KOPT-K1 (cell line): ENCODE measurements around the gene RPS3.

Source experiments
- H3K27ac ChIP-seq: fragments of 200-600 bp; sonication (generic); 2 replicates; pipeline ENCODE4 v1.5.1; 2016; ENCODE audit warnings: antibody characterized with exemption, mild to moderate bottlenecking, low read depth, low read length; ENCODE audit not compliant: poor library complexity, severe bottlenecking
- H3K36me3 ChIP-seq: fragments of 200-600 bp; sonication (generic); 2 replicates; pipeline ENCODE4 v1.5.1; 2017; ENCODE audit warnings: antibody characterized with exemption, mild to moderate bottlenecking, low read length, moderate library complexity; ENCODE audit not compliant: insufficient read depth
- H3K9me3 ChIP-seq: fragments of 200-600 bp; sonication (generic); 2 replicates; pipeline ENCODE4 v1.5.1; 2017; ENCODE audit warnings: antibody characterized with exemption, low read length, mild to moderate bottlenecking; ENCODE audit not compliant: insufficient read depth, poor library complexity, severe bottlenecking

The RPS3 gene

GRCh38 chr11:75421902-75422247 is 22.6 kb downstream of the RPS3 start:
- Histone ChIP-seq H3K9me3 (no peaks in the 10 kb centered on the region), H3K36me3 (peaks cover 26% of the 10 kb centered on the region), H3K27ac (no peak overlapping the region)

- Histone ChIP-seq H3K27ac (no peak overlapping the region), H3K36me3 (peaks cover 20% of the 10 kb centered on the region; the same call in 1 of the 2 replicates), H3K9me3 (no peaks in the 10 kb centered on the region)
Measured at GRCh38 chr11:75422248-75423231, 23.2 kb downstream of the RPS3 start.

GRCh38 chr11:75423721-75424120 is 24.4 kb downstream of the RPS3 start:
- H3K9me3 ChIP-seq: no peaks in the 10 kb centered on the region

GRCh38 chr11:75424396-75424795 is 25.1 kb downstream of the RPS3 start:
- Histone ChIP-seq H3K36me3 (peaks cover 15% of the 10 kb centered on the region; the same call in 1 of the 2 replicates), H3K9me3 (no peaks in the 10 kb centered on the region), H3K27ac (no peak overlapping the region)

More at GRCh38 chr11:75423721-75424120, 24.4 kb downstream of the RPS3 start:
- no peak overlapping the region for H3K27ac ChIP-seq
- H3K36me3 ChIP-seq: peaks cover 15% of the 10 kb centered on the region; the same call in 1 of the 2 replicates

GRCh38 chr11:75425422-75425821 is 26.1 kb downstream of the RPS3 start:
- Histone ChIP-seq H3K36me3 (peaks cover 15% of the 10 kb centered on the region; the same call in 1 of the 2 replicates), H3K27ac (no peak overlapping the region), H3K9me3 (no peaks in the 10 kb centered on the region)

GRCh38 chr11:75426720-75427086 is 27.4 kb downstream of the RPS3 start:
- Histone ChIP-seq H3K9me3 (no peaks in the 10 kb centered on the region), H3K27ac (no peak overlapping the region), H3K36me3 (peaks cover 15% of the 10 kb centered on the region; the same call in 1 of the 2 replicates)

- Histone ChIP-seq H3K36me3 (peaks cover 14% of the 10 kb centered on the region; the same call in 1 of the 2 replicates), H3K9me3 (no peaks in the 10 kb centered on the region), H3K27ac (no peak overlapping the region)
Measured at GRCh38 chr11:75427181-75427580, 27.9 kb downstream of the RPS3 start.

GRCh38 chr11:75428281-75428724 is 29.0 kb downstream of the RPS3 start:
- Histone ChIP-seq H3K27ac (no peak overlapping the region), H3K36me3 (peaks cover 3% of the 10 kb centered on the region; the same call in 1 of the 2 replicates), H3K9me3 (no peaks in the 10 kb centered on the region)

GRCh38 chr11:75428989-75429640 is 29.8 kb downstream of the RPS3 start:
- Histone ChIP-seq H3K9me3 (no peaks in the 10 kb centered on the region), H3K27ac (no peak overlapping the region), H3K36me3 (no peaks in the 10 kb centered on the region)

GRCh38 chr11:75429641-75429901 is 30.3 kb downstream of the RPS3 start:
- H3K36me3 ChIP-seq: no peaks in the 10 kb centered on the region
- no peaks in the 10 kb centered on the region for H3K9me3 ChIP-seq
- H3K27ac ChIP-seq: no peak overlapping the region

GRCh38 chr11:75429902-75430713 is 30.8 kb downstream of the RPS3 start:
- no peaks in the 10 kb centered on the region for H3K9me3 ChIP-seq
- H3K27ac ChIP-seq: no peak overlapping the region
- H3K36me3 ChIP-seq: no peaks in the 10 kb centered on the region; the same call in 1 of the 2 replicates

- no peaks in the 10 kb centered on the region for H3K9me3 ChIP-seq
- no peak overlapping the region for H3K27ac ChIP-seq
- H3K36me3 ChIP-seq: no peaks in the 10 kb centered on the region; the same call in 1 of the 2 replicates
Measured at GRCh38 chr11:75430714-75431532, 31.6 kb downstream of the RPS3 start.

- Histone ChIP-seq H3K36me3 (no peaks in the 10 kb centered on the region; the same call in 1 of the 2 replicates), H3K27ac (no peak overlapping the region), H3K9me3 (no peaks in the 10 kb centered on the region)
Measured at GRCh38 chr11:75431533-75432525, 32.5 kb downstream of the RPS3 start.
